Stimulated activated CD8-positive, alpha-beta memory T cell treated with anti-CD3 and anti-CD28 coated beads, Interleukin-4, amount 100 ng/mL, for 4 hours (primary cell): ENCODE measurements around the gene BCR.

Source experiments
- DNase-seq, 2 donors: peaks; one replicate each; pipeline ENCODE4 v3.0.0-alpha.2; 2020; ENCODE audit warnings: low read depth in 2 of 2, low spot score in 1 of 2

BCR gene

DNA sequence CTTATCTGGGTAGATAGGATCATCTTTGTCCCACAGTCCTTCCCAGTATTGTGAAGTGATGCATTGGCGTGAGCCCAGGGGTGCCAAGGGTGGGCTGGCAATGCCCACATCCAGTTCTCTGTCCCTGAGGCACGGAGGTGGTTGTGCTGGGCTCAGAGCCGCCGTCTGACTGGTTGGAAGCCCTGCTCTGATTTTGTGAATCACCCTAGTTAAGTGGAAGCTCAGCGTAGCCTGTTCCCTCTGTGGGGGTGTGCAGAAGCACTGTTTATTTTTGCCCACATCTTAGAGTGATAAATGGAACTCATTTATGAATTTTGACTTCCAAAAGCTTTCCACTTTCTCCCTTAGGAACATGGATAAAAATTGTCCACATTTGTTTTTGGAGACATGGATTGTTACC is 13.6 kb downstream of the BCR start:
- DNase-seq, result no peak

DNA sequence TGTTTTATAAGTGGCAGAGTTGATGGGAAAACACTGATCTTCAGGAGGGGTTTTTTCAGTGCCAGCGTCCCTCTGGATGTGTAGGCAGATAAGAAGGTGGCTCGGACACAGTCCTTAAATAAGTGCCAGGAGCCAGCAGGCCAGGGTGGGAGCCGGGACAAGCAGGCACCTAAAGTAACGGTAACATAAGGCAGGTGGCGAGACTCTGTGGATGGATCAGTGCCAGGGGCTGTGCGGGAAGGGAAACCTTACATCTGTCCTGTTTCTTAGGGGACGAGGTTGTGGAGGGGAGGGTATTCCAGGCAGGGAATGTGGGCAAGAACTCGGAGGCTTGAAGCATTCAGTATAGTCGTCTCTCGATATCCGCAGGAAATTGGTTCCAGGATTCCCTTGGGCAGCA is 15.9 kb downstream of the BCR start:
- no peak for DNase-seq

DNA sequence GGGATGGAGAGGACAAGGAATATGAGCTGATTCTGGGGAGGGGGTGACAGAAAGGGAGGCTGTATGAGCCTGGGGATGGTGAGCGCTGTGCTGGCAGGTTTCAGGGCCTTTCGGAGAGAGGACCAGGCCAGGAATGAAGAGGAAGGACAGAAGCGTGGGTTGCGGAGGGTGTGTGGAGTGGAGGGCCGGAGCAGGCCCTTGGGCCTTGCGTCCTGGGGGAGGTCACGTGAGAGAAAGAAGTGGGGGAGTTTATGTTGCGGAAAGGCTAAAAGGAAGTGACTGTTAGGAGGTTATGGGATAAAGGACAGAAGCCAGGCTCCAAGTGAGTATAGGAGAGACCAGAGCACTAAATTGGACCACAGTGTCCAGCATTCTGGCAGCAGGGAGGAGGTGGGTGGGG is 17.5 kb downstream of the BCR start:
- DNase-seq, result no peak

DNA sequence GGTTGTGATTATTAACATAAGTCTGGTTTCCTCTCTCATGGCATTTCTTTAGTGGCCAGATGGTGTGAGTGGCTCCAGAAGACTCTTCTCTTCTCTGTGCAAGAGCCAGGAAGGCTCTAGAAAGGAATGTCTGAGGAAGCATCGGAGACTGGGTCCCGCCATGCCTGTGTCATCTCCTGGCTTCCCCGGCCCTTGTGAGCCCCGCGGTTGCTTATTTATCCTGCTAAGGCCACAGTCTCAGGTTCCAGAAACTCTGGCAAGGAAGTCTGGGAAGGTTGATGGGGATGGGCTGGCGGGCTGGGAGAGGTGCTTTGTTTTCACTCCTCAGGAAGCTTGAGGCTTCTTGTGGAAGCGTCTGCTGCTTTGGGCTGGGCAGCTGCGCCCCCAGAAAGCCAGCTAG is 18.9 kb downstream of the BCR start:
- DNase-seq, result no peak

DNA sequence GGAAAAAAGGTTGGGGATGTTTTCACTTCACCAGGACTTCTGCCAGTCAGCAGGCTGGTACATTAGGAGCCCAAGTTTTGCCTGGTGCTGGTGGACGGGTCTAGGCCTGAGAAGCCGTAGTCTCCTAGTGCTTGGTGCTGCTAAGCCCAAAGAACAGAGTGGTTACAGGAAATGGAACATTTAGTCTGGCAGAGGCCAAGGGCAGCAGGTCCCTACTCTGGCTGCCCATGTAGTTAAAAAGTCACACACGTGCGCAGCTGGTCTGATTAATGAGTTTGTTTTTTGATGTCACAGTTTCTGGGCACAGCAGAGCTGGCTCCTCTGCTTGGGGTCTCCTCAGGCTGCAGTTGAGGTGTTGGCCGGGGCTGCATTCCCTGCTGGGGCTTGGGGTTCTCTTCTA is 20.6 kb downstream of the BCR start:
- no peak for DNase-seq

DNA sequence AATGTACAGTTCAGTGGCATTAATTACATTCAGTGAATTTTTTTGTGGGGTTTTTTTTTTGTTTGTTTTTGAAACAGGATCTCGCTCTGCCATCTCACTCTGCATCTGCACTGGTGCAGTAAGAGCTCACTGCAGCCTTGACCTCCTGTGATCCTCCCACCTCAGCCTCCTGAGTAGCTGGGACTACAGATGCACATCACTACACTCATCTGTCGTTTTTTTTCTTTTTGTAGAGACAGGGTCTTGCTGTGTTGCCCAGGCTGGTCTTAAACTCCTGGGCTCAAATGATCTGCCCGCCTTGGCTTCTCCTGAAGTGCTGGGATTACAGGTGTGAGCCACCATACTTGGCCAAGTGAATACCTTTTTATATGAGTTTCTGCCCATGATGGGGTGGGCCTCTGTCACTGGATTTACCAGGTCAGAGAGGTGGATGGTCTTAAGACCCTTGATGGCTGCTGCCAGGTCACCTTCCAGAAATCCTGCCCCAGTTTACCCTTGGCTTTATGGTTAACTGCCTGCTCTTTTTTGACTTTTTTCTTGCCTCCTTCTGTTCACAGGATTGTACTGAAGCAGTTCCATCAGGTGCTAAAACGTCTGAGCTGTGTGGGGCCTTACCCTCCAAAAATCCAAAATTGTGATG is 22.6 kb downstream of the BCR start:
- no peak for DNase-seq

DNA sequence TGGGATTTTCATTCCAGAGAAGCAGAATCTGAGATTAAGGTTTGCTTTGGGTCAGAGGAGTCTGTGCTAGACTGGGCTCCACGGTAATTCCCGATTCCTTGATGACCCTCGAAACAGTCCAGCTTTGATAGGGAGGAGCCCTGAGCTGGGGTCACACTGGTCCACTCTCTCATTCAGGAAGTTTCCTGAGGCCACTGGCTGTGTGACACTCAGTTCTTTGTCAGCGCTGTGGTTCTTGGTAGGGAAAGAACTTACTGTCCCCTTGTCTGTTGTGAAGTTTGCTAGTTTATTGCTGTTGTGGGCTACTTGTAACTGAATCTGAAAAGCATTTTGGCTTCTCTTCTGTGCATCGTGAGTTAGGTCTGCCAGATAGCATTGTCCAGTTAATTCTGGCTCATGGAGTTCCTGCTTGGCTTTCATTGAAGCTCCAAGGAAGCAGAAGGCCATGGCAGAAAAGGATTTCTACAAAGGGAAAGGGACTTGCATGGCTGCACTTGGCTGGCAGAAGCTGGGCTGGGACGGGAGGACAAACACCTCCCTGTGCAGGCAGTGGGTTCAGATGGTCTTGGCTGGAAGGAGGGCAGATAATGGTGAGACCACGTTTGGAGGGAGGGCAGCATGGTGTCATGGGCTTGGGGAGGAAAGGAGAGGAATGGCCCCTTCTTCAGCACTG is 23.3 kb downstream of the BCR start:
- DNase-seq, result no peak

DNA sequence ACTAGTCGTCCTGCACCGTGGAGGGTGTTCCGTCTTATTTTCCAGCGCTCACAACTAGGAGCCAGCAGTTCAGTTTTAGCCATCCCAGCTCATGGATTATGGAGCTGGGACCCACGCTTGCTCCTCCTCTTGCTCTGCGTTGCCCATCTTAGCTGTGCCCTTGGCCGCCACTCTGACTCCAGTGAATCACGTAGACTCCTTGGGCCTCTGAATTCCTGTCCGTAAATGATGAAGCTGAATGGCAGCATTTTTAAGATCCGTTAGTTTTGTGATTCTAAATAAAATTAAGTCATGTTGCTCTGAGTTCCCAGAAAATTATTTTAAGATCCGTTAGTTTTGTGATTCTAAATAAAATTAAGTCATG is 23.8 kb downstream of the BCR start:
- DNase-seq, result no peak

DNA sequence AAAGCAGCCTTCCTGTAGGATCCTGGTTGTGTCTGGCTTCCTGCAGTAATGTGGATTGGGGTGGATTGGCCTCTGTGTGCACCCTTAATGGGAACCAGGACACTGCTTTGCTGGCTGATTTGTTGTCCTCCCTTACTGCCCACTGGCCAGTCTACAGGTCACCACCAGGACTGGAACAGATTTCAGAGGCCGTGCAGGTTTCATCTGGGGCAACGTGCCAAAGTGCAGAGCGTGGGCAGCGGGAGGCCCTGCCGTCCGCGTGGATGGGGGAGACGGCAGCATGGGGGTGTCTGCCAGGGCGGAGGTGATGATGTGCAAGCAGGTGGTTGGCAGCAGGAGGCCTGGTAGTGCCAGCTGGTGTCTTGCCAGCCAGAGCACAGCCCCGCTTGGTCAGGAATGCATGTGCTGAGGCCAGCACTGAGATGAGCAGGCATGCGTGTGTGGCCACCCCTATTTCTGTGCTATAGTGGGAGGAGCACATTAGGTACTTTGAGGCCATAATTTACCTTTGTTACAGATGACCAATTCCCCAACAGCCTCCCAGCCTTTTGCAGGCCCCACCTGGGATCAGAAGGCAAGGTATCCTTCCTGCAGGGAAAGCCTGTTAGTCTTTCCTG is 24.3 kb downstream of the BCR start:
- DNase-seq, result no peak

DNA sequence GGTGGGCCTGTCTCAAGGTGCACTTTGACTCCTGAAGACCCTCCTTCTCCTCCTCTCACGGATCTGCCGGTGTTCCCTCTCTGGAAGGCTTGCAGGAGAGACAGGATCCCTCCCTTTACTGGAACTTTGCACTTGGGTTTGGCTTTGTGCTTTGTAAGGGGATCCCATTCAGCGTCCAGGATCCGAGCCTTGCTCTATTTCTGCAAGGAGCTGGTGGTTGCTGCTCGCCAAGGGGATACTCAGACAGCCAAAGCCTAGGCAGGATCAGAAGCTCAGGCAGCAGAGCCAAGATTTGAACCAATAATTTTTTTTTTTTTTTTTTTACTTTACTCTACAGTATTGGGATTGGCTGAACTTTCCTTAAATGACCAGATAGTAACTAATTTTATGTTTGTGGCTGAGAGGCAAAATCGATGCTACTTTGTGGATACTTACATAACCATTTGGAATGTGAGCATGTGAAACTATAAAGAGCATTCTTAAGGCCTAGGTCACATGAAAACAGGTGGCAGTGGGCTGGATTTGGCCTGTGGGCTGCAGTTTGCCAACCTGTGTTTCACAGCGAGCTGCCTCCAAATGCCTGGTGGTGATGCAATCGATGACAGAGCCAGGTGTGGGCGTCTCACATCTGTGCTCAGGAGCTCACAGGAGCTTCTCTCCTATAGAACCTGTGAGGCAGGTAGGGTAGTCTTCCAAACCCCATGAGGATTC is 25.2 kb downstream of the BCR start:
- DNase-seq, result no peak

DNA sequence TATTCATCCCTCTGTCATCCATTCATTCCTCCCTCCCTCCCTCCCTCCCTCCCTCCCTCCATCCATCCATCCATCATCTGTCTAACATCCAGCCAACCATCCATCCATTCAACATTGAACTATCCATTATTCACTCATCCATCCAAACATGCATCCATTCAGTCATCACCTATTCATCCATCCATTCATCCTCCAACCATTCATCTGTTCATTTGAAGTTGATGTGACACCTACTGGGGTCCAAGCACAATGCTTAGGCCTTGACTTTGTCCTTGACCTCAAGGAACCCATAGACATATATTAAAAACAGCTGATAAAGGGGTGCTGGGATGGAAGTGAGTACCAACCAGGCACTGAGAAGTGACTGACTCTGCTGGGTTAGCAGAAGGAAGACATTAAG is 26.6 kb downstream of the BCR start:
- no peak for DNase-seq

DNA sequence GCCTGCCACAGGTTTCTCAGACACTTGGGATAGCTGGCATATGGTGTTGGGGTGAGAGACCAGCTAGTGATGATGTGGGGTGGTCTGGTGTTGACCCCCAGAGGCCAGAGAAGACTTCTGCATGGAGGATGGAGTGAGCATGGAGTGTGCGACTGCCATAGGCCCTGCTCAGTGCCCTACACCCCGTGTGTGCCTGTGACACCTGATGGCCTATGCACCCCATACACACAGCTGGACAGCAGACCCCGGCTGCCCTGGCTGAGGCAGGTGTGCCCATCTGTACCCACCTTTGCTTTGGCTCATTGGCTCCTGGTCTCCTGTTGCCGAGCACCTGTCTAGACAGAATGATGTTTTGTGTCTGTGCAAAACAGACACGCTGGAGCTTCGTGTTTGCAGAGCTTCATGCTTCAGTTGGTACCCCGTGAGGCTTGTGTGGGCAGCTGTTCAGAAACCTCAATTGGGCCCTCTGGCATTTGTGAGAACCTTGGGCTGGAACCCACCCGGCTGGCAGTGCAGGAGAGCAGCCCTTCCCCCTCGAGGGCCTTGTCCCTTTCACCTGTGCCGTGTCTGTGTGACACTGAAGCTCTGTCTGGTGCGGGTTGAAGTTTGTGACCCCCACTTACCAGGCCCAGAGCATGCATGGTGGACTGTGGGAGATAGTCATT is 27.6 kb downstream of the BCR start:
- no peak for DNase-seq

DNA sequence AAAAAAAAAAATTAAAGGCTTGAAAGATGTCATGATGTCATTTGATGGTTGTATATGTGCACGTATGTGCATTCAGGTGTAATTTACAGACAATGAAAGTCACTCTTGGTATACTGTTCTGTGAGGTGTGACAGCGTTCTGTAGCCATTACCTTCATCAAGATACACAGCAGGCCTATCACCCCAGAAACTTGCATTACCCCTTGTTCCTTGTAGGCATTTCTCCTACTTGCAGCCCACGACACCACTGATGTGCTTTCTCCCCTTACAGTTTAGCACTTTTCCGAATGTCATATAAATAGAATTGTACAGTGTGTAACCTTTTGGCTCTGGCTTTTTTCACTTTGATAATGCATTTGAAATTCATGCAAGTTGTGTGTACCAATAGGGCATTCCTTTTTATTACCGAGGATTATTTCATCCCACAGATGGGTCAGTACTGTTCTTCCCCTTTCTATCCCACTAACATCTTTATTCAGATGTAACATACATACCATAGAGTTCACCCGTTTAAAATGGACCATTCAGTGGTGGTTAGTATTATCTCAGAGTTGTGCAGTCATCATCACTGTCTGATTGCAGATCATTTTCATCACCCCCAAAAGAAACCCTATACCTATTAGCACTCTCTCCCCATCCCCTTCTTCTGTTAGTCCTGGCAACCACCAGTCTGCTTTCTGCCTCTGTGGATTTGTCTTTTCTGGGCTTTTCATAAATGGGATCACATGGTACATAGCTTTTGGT is 30.3 kb downstream of the BCR start:
- DNase-seq, result no peak

DNA sequence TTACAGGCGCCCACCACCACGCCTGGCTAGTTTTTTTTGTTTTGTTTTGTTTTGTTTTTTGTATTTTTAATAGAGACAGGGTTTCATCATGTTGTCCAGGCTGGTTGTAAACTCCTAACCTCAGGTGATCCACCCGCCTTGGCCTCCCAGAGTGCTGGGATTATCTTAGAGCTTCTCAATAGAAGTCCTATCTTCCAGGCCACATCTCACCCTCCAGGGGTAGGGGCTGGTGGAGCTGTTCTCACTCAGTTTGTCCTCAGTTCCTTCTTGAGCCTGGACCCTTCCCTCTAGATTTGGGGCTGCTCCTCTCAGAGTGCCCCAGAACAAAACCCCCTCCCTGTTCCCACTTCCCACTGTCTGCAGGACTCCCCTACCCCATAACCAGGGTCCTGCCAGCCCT is 31.3 kb downstream of the BCR start:
- no peak for DNase-seq

DNA sequence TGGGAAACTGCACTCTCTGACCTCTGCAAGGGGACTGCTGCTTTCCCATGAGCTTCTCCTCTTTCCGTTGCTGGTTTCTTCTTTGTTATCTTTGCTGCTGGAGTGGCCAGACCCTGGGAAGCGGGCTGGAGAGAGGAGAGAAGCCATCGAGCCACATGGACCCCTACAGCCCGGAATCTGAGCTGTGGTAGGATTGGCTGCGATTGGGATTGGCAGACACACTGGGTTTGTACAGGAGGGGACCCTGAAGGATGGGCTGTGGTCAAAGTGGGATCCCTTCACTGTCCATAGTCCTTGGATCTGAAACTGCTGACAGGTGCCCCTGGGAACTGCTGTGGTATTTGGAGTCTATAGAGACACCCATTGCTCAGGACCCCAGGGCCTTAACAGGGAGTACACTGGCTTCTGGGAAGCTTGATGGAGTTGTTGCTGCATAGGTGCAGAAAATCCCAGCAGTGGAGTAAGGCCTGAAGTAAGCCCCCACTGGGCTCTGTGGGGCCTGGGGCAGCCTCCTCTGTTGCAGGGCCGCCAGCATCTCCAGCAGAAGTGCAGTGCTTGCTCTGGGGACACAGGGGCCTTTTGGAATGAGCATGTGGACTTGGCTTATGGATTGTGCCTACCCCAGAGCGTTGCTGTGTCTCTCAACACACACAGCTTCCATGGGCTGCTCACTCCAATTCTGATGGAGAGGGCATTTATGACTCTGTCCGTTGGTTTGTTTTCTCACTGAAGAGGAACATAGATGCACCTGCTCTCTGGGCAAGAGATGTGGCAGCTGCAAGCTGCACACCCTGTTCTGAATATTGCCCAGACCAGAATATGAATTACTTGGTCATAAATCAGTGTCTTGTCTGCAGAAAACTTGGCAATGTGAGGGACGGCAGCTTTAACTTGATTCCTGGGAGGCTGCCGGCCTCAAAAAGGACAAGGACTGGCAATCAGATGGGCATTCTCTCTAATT is 32.0 kb downstream of the BCR start:
- DNase-seq, result no peak

DNA sequence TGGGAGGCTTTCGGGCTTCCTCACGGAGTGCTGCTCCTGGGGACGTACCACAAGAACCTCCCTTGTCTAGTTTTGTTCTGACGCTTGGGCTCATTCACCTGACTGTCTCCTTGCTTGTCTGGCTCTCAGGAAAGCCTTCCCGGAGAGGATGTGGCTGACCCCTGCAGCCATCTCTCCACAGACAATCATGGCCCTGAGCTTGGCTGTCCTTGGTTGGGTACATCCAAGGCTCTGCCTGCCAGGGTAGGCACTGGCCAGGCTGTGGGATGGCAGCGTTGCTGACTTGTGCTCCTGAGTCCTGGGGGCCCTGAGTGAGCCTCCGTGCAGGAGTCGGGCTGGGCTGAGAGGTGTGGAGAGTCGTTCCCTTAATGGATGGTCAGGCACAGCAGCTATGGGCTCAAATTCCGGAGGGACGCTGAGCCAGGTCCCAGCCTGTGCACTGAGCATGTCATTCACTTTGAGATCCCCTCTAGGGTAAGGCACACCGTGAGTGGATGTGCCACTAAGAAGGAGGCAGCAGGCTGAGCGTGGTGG is 32.8 kb downstream of the BCR start:
- no peak for DNase-seq

DNA sequence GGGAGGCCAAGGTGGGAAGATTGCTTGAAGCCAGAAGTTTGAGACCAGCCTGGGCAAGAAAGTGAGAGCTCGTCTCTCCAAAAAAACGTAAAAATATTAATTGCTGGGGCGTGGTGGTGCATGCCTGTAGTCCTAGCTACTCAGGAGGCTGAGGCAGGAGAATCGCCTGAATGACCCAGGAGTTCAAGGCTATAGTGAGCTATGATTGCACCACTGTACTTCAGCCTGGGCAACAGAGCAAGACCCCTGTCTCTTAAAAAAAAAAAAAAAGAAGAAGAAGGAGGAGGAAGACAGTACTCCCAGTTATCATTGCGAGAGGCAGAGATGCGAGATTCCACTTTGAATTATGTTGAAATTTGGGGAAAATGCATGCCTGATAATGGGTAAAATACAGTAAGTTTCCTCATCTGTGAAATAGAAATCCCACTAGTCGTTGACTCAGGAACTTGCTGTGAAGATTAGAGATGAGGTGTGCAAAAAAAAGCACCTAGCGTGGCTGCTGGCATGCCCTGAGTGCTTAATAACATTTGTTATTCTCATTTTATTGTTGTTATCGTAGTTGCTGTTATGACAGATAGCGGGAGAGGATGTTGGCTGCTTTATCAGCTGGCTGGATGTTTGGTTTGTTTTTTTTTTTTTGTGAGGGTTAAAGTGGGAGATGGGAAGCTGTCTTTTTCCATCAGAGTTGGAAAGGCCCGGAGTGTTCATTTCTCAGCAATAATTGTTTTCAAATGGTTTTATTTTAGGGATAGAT is 33.4 kb downstream of the BCR start:
- no peak for DNase-seq

DNA sequence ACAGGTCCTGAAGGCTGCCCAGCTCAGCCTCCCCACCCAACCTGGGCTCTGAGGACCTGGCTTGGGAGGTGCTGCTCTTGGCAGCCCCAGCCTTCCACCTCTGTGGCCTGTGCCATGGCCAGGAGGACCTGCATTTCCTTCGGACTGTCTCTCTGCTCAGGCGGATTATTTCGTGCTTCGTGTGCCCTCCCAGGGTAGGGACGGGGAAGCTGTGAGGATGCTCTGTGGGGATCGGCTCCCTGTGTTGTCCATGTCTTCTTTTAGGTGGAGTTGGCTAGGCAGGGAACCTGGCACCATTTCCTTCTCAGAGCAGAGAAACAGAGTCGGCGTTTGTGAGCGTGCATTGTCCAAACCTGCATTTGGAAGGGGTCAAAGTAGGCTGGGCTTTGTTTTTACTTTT is 34.1 kb downstream of the BCR start:
- DNase-seq, result no peak
